Germinal center (tissue), 1 donor: ENCODE measurements around the gene PPP1CA.

ENCODE experiments used
- DNase-seq: peaks from one replicate; pipeline ENCODE4 v3.0.0; 2012; ENCODE audit warnings: mixed read lengths, low spot score

The PPP1CA gene

GRCh38 chr11:67369275-67369674, 32.4 kb downstream of the PPP1CA start:
- DNase-seq, result no peak

- DNase-seq, result no peak
These were observed 33.0 kb downstream of the PPP1CA start for GRCh38 chr11:67368621-67369020.

GRCh38 chr11:67367761-67368227, 33.9 kb downstream of the PPP1CA start:
- DNase-seq, result no peak

GRCh38 chr11:67366961-67367760, 34.5 kb downstream of the PPP1CA start:
- no peak for DNase-seq

- DNase-seq, result no peak
These were observed 35.1 kb downstream of the PPP1CA start for GRCh38 chr11:67366546-67366945.

- no peak for DNase-seq
These were observed 35.8 kb downstream of the PPP1CA start for GRCh38 chr11:67365736-67366444.

- DNase-seq, result peak; percentile 68
These were observed 36.6 kb downstream of the PPP1CA start for GRCh38 chr11:67364783-67365722.

GRCh38 chr11:67364169-67364568, 37.5 kb downstream of the PPP1CA start:
- DNase-seq, result no peak

- no peak for DNase-seq
These were observed 43.6 kb downstream of the PPP1CA start for GRCh38 chr11:67357831-67358670.

GRCh38 chr11:67356864-67357561, 44.6 kb downstream of the PPP1CA start:
- peak; percentile 78 for DNase-seq

- peak; percentile 11 for DNase-seq
These were observed 45.2 kb downstream of the PPP1CA start for GRCh38 chr11:67356387-67356863.

- DNase-seq, result no peak
These were observed 45.8 kb downstream of the PPP1CA start for GRCh38 chr11:67355794-67356386.

GRCh38 chr11:67355023-67355793, 46.5 kb downstream of the PPP1CA start:
- DNase-seq, result peak; percentile 7

- peak; percentile 26 for DNase-seq
These were observed 47.3 kb downstream of the PPP1CA start for GRCh38 chr11:67354075-67355022.

GRCh38 chr11:67353317-67354074, 48.2 kb downstream of the PPP1CA start, which contains the start of gene POLD4:
POLD4 (minus strand) TSS chr11:67353546; CDS start chr11:67353399, 147 bp downstream.
- DNase-seq, result peak; percentile 98

- DNase-seq, result peak; percentile 79
These were observed 48.9 kb downstream of the PPP1CA start for GRCh38 chr11:67352546-67353316.
